ENCODE data around the gene VEZT.

DNA sequence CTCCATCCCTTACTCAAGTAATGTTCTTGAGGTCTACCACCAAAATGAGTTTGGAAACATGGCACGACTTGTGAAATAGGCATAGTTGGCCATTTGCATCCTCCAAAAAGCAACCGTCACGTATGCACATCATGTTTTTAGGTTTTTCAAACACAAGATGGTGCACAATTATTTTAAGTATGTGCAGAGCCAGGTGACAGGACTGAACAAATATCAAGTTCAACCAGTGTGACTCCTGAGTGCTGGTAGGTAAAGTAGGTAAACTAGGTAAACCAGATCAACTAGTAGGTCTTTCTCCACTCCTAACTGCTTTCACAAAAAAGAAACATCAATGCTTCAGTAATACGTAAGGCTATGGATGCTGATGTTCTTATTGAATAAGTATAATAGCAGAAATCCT, 39.5 kb upstream of the VEZT start:
- TF ChIP-seq, protein P1, sequence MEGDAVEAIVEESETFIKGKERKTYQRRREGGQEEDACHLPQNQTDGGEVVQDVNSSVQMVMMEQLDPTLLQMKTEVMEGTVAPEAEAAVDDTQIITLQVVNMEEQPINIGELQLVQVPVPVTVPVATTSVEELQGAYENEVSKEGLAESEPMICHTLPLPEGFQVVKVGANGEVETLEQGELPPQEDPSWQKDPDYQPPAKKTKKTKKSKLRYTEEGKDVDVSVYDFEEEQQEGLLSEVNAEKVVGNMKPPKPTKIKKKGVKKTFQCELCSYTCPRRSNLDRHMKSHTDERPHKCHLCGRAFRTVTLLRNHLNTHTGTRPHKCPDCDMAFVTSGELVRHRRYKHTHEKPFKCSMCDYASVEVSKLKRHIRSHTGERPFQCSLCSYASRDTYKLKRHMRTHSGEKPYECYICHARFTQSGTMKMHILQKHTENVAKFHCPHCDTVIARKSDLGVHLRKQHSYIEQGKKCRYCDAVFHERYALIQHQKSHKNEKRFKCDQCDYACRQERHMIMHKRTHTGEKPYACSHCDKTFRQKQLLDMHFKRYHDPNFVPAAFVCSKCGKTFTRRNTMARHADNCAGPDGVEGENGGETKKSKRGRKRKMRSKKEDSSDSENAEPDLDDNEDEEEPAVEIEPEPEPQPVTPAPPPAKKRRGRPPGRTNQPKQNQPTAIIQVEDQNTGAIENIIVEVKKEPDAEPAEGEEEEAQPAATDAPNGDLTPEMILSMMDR (conservative IDR thresholded peaks at IDR 0.05 in 1 of 2, IDR thresholded peaks at IDR 0.05 in 1 of 2; ENCODE audit: low read depth in 1 of 2, low read length in 2 of 2): no peak
- TF ChIP-seq EZH2 (IDR thresholded peaks at IDR 0.05; ENCODE audit: low read length, missing control alignments): no peak
